HepG2 (cell line): ENCODE data around the gene CAND1. TPM values are rescaled to one million over a fixed set of nuclear protein-coding genes. Genes with fewer than 3 reads are reported as not detected.

Source experiments
- ATAC-seq: fragments of 200-7000 bp; cut with Tn5 transposase; 3 replicates; pipeline ENCODE4 v1.9.1; 2020; ENCODE audit warnings: mild to moderate bottlenecking, moderate library complexity
- Bru-seq: library from RNA; stranded (reverse); fragments of 400-500 nt; gene quantifications from one replicate; lab custom pipeline; 2021; lab: Mats Ljungman, UMichigan
- BruChase-seq, 2 experiments: library from RNA; stranded (reverse); fragments of 400-500 nt; gene quantifications; one replicate each; lab custom pipeline; 2021; lab: Mats Ljungman, UMichigan
- BruUV-seq: library from RNA; stranded (reverse); fragments of 400-500 nt; replicated peaks from 2 replicates; lab custom pipeline; 2021; lab: Mats Ljungman, UMichigan
- CTCF ChIA-PET: fragments of 300-600 bp; formaldehyde crosslinking; extraction: SDS; loops from one replicate; lab custom pipeline; 2021; ENCODE audit warnings: low total read pairs, inconsistent platforms, low intra/inter-chr PET ratio; lab: Yijun Ruan, JAX
- POLR2A ChIA-PET: fragments of 350-600 bp; sonication (Branson Sonifier 250); formaldehyde crosslinking; loops from one replicate; lab custom pipeline; 2020; ENCODE audit warnings: antibody characterized with exemption, inconsistent platforms; lab: Yijun Ruan, JAX
- DNase-seq: peaks from one replicate; pipeline ENCODE4 v3.0.0-alpha.2; 2015; ENCODE audit warnings: low spot score
- FAIRE-seq: peaks from 3 replicates; lab custom pipeline; 2011; peaks lifted over from hg19 to GRCh38; lab: Jason Lieb, UNC
- H2AFZ ChIP-seq: one replicate; pipeline ENCODE4 v1.6.1; 2011; ENCODE audit warnings: low read length, inconsistent platforms
- H3K27ac ChIP-seq: fragments of 300-600 bp; 3 replicates; pipeline ENCODE4 v1.8.0; 2011; ENCODE audit warnings: mixed run types, mild to moderate bottlenecking, mixed read lengths, low read length, inconsistent platforms; ENCODE audit not compliant: insufficient read depth; ENCODE audit errors: extremely low read length
- H3K27me3 ChIP-seq, 2 experiments: fragments of 200-600 bp in 1 of 2; 2 replicates in 1 of 2; 3 replicates in 1 of 2; pipeline versions ENCODE4 v1.6.0 to v1.8.0; 2011; ENCODE audit warnings: low read length in 2 of 2, mild to moderate bottlenecking in 2 of 2, moderate library complexity in 2 of 2, inconsistent platforms in 1 of 2; ENCODE audit not compliant: insufficient read depth in 2 of 2, control insufficient read depth in 1 of 2
- H3K36me3 ChIP-seq, 2 experiments: fragments of 200-600 bp in 1 of 2; replicated peaks in 1 of 2; 2 replicates in 1 of 2; 3 replicates in 1 of 2; pipeline versions ENCODE4 v1.5.1 to v1.8.0; 2011; ENCODE audit warnings: low read length in 2 of 2, inconsistent platforms in 1 of 2; ENCODE audit not compliant: insufficient read depth in 2 of 2, control insufficient read depth in 1 of 2
- H3K4me1 ChIP-seq: 2 replicates; pipeline ENCODE4 v1.5.1; 2012; ENCODE audit warnings: low read length, inconsistent platforms; ENCODE audit not compliant: insufficient read depth
- H3K4me2 ChIP-seq: 2 replicates; pipeline ENCODE4 v1.6.0; 2011; ENCODE audit warnings: low read depth, low read length, inconsistent platforms
- H3K4me3 ChIP-seq, 3 experiments: fragments of 200-600 bp in 1 of 3; sonication (generic), shearing (Covaris generic) in 1 of 3; replicated peaks in 1 of 3; 2 replicates each; pipeline ENCODE4 v1.5.1; 2011 to 2016; ENCODE audit warnings: low read length in 3 of 3, inconsistent platforms in 2 of 3, low read depth in 2 of 3, mild to moderate bottlenecking in 2 of 3, control low read depth in 1 of 3, mixed read lengths in 1 of 3; ENCODE audit not compliant: insufficient read depth in 1 of 3
- H3K79me2 ChIP-seq: one replicate; pipeline ENCODE4 v1.6.1; 2011; ENCODE audit warnings: low read length, inconsistent platforms; ENCODE audit not compliant: insufficient read depth
- H3K9ac ChIP-seq: 2 replicates; pipeline ENCODE4 v1.6.0; 2011; ENCODE audit warnings: mild to moderate bottlenecking, low read depth, low read length, inconsistent platforms; ENCODE audit not compliant: insufficient read depth
- H3K9me3 ChIP-seq: 2 replicates; pipeline ENCODE4 v1.5.1; 2012; ENCODE audit warnings: mild to moderate bottlenecking, low read length
- H4K20me1 ChIP-seq: 2 replicates; pipeline ENCODE4 v1.6.0; 2011; ENCODE audit warnings: inconsistent platforms, mild to moderate bottlenecking, low read length, moderate library complexity; ENCODE audit not compliant: insufficient read depth
- FOSL2 ChIP-seq: sonication (generic); formaldehyde crosslinking; IDR thresholded peaks from 2 replicates; pipeline ENCODE4 v1.4.0; 2020; ENCODE audit warnings: missing genetic modification reagents
- HMG20B ChIP-seq: conservative IDR thresholded peaks from 2 replicates; pipeline ENCODE4 v1.6.1; 2016; ENCODE audit warnings: missing genetic modification reagents, missing compliant biosample characterization
- HOXD1 ChIP-seq: sonication (generic); formaldehyde crosslinking; IDR thresholded peaks from 2 replicates; pipeline ENCODE4 v1.5.0; 2020; ENCODE audit warnings: missing genetic modification reagents
- MAF1 ChIP-seq: sonication (generic); formaldehyde crosslinking; IDR thresholded peaks from 2 replicates; pipeline ENCODE4 v1.5.0; 2020; ENCODE audit warnings: missing genetic modification reagents, borderline replicate concordance
- MIER2 ChIP-seq: IDR thresholded peaks from 2 replicates; pipeline ENCODE4 v1.6.1; 2016; ENCODE audit warnings: missing biosample characterization, missing genetic modification reagents
- NCOR1 ChIP-seq: fragments of 200-600 bp; sonication (generic); IDR thresholded peaks from 2 replicates; pipeline ENCODE4 v1.7.0; 2017; ENCODE audit warnings: antibody characterized with exemption, low read length, borderline replicate concordance
- SMAD1 ChIP-seq: sonication (generic); formaldehyde crosslinking; IDR thresholded peaks from 2 replicates; pipeline ENCODE4 v1.4.0; 2020; ENCODE audit warnings: missing genetic modification reagents, low read depth, mild to moderate bottlenecking, borderline replicate concordance
- ZNF296 ChIP-seq: sonication (generic); formaldehyde crosslinking; conservative IDR thresholded peaks from 2 replicates; pipeline ENCODE4 v1.5.0; 2020; ENCODE audit warnings: mild to moderate bottlenecking, missing genetic modification reagents
- ZNF530 ChIP-seq: sonication (generic); formaldehyde crosslinking; IDR thresholded peaks from 2 replicates; pipeline ENCODE4 v1.5.0; 2020; ENCODE audit warnings: low read depth, mild to moderate bottlenecking, missing genetic modification reagents
- ZNF558 ChIP-seq: sonication (generic); formaldehyde crosslinking; IDR thresholded peaks from 2 replicates; pipeline ENCODE4 v1.9.0; 2022; ENCODE audit warnings: mild to moderate bottlenecking, missing genetic modification reagents, borderline replicate concordance
- ZNF619 ChIP-seq: sonication (generic); formaldehyde crosslinking; IDR thresholded peaks from 2 replicates; pipeline ENCODE4 v1.4.0; 2020; ENCODE audit warnings: mild to moderate bottlenecking, missing genetic modification reagents
- ZNF737 ChIP-seq: sonication (generic); formaldehyde crosslinking; IDR thresholded peaks from 2 replicates; pipeline ENCODE4 v1.5.0; 2020; ENCODE audit warnings: missing genetic modification reagents, mild to moderate bottlenecking, borderline replicate concordance
- ZNF761 ChIP-seq: sonication (generic); formaldehyde crosslinking; conservative IDR thresholded peaks from 2 replicates; pipeline ENCODE4 v1.4.0; 2020; ENCODE audit warnings: mild to moderate bottlenecking, missing genetic modification reagents
- WGBS: methylation state at CpG from one replicate; pipeline ENCODE4 v1.1.6; 2017; ENCODE audit warnings: low lambda C conversion rate; 5-methylcytosine and 5-hydroxymethylcytosine counted together
- in situ Hi-C: cut with HindIII; loops from 2 replicates; pipeline ENCODE4 v1.10.0; 2017; ENCODE audit warnings: low pct_unique_long_range_greater_than_20kb; ENCODE audit not compliant: extremely low pct_ligation_motif_present
- intact Hi-C: fragments of 100-400 bp; cut with micrococcal nuclease; formaldehyde crosslinking; loops from one replicate; pipeline ENCODE4 v1.10.0; 2022; ENCODE audit not compliant: unreplicated experiment
- long read RNA-seq, 2 experiments: library from RNA in 1 of 2; library from polyadenylated mRNA in 1 of 2; stranded (forward) in 1 of 2; unstranded in 1 of 2; transcript quantifications; one replicate each; pipeline ENCODE4 v2.0.0, GENCODE V29; 2019 to 2022
- polyA minus RNA-seq, 3 experiments: library from RNA; depleted of rRNA, polyadenylated mRNA; stranded (reverse); fragments of >200 nt; gene quantifications; 2 replicates each; pipeline ENCODE4 v1.2.3, GENCODE V29; 2011; ENCODE audit warnings: low replicate concordance in 1 of 3
- polyA plus RNA-seq, 8 experiments: library from polyadenylated mRNA; depleted of rRNA in 3 of 8; stranded (reverse) in 7 of 8; unstranded in 1 of 8; fragments of >200 nt; fragmentation: Illumina TruSeq in 4 of 8; extraction: Trizol in 4 of 8; gene quantifications; 2 replicates each; pipeline versions ENCODE4 v1.2.1 to v1.2.3, GENCODE V29; 2011 to 2016; ENCODE audit warnings: low read depth in 4 of 8, missing spikeins in 1 of 8, mixed read lengths in 1 of 8; ENCODE audit not compliant: insufficient read depth in 1 of 8
- total RNA-seq, 5 experiments: library from RNA; depleted of rRNA; stranded (reverse); fragments of >200 nt; fragmentation: Illumina TruSeq; extraction: Trizol; gene quantifications; 2 replicates each; pipeline ENCODE4 v1.2.3, GENCODE V29; 2016; ENCODE audit warnings: low read depth in 1 of 5
- TF ChIP-seq, protein P1 (sequence below): sonication (generic); formaldehyde crosslinking; IDR thresholded peaks from 2 replicates; pipeline ENCODE4 v1.4.0; 2020; ENCODE audit warnings: missing genetic modification reagents, borderline replicate concordance
- TF ChIP-seq, protein P2 (sequence below): IDR thresholded peaks from 2 replicates; pipeline ENCODE4 v1.6.1; 2016; ENCODE audit warnings: missing biosample characterization, missing genetic modification reagents, low read depth

Gene CAND1
- total RNA-seq (2016; rRNA removed; fragmentation: Illumina TruSeq; extraction: Trizol) (138 and 241 TPM in 2 replicates), polyA plus RNA-seq (2011; rRNA removed) (39.2 and 56.2 TPM in 2 replicates), polyA minus RNA-seq (2011; rRNA and poly(A)+ RNA removed; ENCODE audit: low replicate concordance) (52.6 and 81.8 TPM in 2 replicates), Bru-seq, nascent RNA (percentile 93 among the genes with signal in this experiment), BruChase-seq, experiment 1, labeled RNA remaining after a 6-hour chase (percentile 91 among the genes with signal in this experiment), BruChase-seq, experiment 2, labeled RNA remaining after a 2-hour chase (percentile 91 among the genes with signal in this experiment)
- total RNA-seq (2016; cell fraction: cytosol; rRNA removed; fragmentation: Illumina TruSeq; extraction: Trizol; ENCODE audit: low read depth) = 6.2 and 6.5 TPM in 2 replicates
- total RNA-seq (2016; cell fraction: insoluble cytoplasmic fraction; rRNA removed; fragmentation: Illumina TruSeq; extraction: Trizol) = 141 and 235 TPM in 2 replicates
- 43.2 and 45.5 TPM in 2 replicates for total RNA-seq (2016; cell fraction: membrane; rRNA removed; fragmentation: Illumina TruSeq; extraction: Trizol)
- 120 and 125 TPM in 2 replicates for total RNA-seq (2016; cell fraction: nucleus; rRNA removed; fragmentation: Illumina TruSeq; extraction: Trizol)
- polyA plus RNA-seq (2011; cell fraction: cytosol; rRNA removed) = 13.0 and 22.8 TPM in 2 replicates
- 25.8 and 28.3 TPM in 2 replicates for polyA plus RNA-seq (2011; cell fraction: nucleus; rRNA removed)
- polyA plus RNA-seq (2012) = 44.9 and 55.6 TPM in 2 replicates
- polyA plus RNA-seq (2016; cell fraction: cytosol; fragmentation: Illumina TruSeq; extraction: Trizol; ENCODE audit: low read depth) = 2.3 and 3.2 TPM in 2 replicates
- 90.7 and 101 TPM in 2 replicates for polyA plus RNA-seq (2016; cell fraction: insoluble cytoplasmic fraction; fragmentation: Illumina TruSeq; extraction: Trizol; ENCODE audit: low read depth)
- 8.6 and 11.2 TPM in 2 replicates for polyA plus RNA-seq (2016; cell fraction: membrane; fragmentation: Illumina TruSeq; extraction: Trizol; ENCODE audit: low read depth)
- 71.6 and 74.8 TPM in 2 replicates for polyA plus RNA-seq (2016; cell fraction: nucleus; fragmentation: Illumina TruSeq; extraction: Trizol; ENCODE audit: insufficient read depth, low read depth)
- 51.5 and 58.3 TPM in 2 replicates for polyA minus RNA-seq (2011; cell fraction: cytosol; rRNA and poly(A)+ RNA removed)
- 143 and 156 TPM in 2 replicates for polyA minus RNA-seq (2011; cell fraction: nucleus; rRNA and poly(A)+ RNA removed)
- long read RNA-seq, experiment 1, full-length matches to known transcripts = 4 of 18 reads
- long read RNA-seq, experiment 1, partial matches to known transcripts = 9 of 18 reads
- long read RNA-seq, experiment 1, other reads (novel, unspliced or antisense) = 5 of 18 reads
- long read RNA-seq, experiment 2, full-length matches to known transcripts = 17 of 85 reads
- long read RNA-seq, experiment 2, partial matches to known transcripts = 34 of 85 reads
- long read RNA-seq, experiment 2, other reads (novel, unspliced or antisense) = 34 of 85 reads

GRCh38 chr12:67268896-67269632, at the start of gene CAND1:
TSS of gene CAND1 (plus strand) at chr12:67269358. CDS start at chr12:67269718, 360 bp downstream.
- H2AFZ ChIP-seq = peak within 1 kb of the TSS; percentile 75
- peak within 1 kb of the TSS; percentile 96 for H3K27ac ChIP-seq
- BruUV-seq = no TSS peak
- 1% methylated on average over 27 of the region's 61 CpGs for WGBS
- H3K27me3 ChIP-seq = no peaks in the 10 kb centered on the region; a peak in 2 of 5 replicates
- in situ Hi-C loops (no loop called here), intact Hi-C loops (no loop called here)
- H3K4me2 ChIP-seq = peak within 1 kb of the TSS; percentile 79
- peaks cover 36% of the 10 kb centered on the region for H3K4me1 ChIP-seq
- ChIA-PET CTCF (no interaction called here), POLR2A (interaction anchor here (0.6 to 2.2 kb wide), 22 partner anchors 9 to 1539 kb away, joined by 3 to 11 read pairs (median 5); partner anchors contain the start of genes DYRK2, MDM1, RAP1B and TMBIM4)
- peaks cover 46% of the 10 kb centered on the region for H3K79me2 ChIP-seq
- DNase-seq (peak; percentile 98), ATAC-seq (peak; percentile 83), FAIRE-seq (no peak)
- no peaks in the 10 kb centered on the region; a peak in 1 of 5 replicates for H3K36me3 ChIP-seq
- peak within 1 kb of the TSS; percentile 89 to 96 (median 95) for H3K4me3 ChIP-seq
- peaks cover 36% of the 10 kb centered on the region for H4K20me1 ChIP-seq
- H3K9ac ChIP-seq = peak within 1 kb of the TSS; percentile 97
- 0 out of 2 replicates have a peak, but pooled peaks cover 6% of the 10 kb centered on the region for H3K9me3 ChIP-seq
- TF ChIP-seq HOXD1 (CRISPR knock-in tag) = peak; percentile 64; the same call in 1 of the 2 replicates
- no peak for TF ChIP-seq ZNF530 (CRISPR knock-in tag)
- TF ChIP-seq ZNF619 = 0 out of 2 replicates have a peak, but pooled peaks have one; percentile 50
- no peak for TF ChIP-seq ZNF558 (CRISPR knock-in tag)
- TF ChIP-seq ZNF296 (CRISPR knock-in tag) = no peak
- TF ChIP-seq FOSL2 (CRISPR knock-in tag) = peak; percentile 19
- TF ChIP-seq SMAD1 (CRISPR knock-in tag) = no peak
- TF ChIP-seq ZNF737 (CRISPR knock-in tag) = no peak
- TF ChIP-seq, protein P1, sequence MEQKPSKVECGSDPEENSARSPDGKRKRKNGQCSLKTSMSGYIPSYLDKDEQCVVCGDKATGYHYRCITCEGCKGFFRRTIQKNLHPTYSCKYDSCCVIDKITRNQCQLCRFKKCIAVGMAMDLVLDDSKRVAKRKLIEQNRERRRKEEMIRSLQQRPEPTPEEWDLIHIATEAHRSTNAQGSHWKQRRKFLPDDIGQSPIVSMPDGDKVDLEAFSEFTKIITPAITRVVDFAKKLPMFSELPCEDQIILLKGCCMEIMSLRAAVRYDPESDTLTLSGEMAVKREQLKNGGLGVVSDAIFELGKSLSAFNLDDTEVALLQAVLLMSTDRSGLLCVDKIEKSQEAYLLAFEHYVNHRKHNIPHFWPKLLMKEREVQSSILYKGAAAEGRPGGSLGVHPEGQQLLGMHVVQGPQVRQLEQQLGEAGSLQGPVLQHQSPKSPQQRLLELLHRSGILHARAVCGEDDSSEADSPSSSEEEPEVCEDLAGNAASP (CRISPR knock-in tag) = peak; percentile 8; the same call in 1 of the 2 replicates
- TF ChIP-seq HMG20B (CRISPR knock-in tag) = no peak
- TF ChIP-seq, protein P2, sequence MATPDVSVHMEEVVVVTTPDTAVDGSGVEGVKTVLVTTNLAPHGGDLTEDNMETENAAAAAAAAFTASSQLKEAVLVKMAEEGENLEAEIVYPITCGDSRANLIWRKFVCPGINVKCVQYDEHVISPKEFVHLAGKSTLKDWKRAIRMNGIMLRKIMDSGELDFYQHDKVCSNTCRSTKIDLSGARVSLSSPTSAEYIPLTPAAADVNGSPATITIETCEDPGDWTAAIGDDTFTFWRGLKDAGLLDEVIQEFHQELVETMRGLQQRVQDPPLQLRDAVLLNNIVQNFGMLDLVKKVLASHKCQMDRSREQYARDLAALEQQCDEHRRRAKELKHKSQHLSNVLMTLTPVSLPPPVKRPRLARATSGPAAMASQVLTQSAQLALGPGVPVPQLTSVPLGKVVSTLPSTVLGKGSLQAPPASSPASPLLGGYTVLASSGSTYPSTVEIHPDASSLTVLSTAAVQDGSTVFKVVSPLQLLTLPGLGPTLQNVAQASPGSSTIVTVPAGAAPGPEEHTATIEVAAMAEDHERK (CRISPR knock-in tag) = peak; percentile 89
- TF ChIP-seq MIER2 (CRISPR knock-in tag) = no peak
- 0 out of 2 replicates have a peak, but pooled peaks have one; percentile 80 for TF ChIP-seq ZNF761
- peak; percentile 62 for TF ChIP-seq MAF1 (CRISPR knock-in tag)
- peak; percentile 63; the same call in 1 of the 2 replicates for TF ChIP-seq NCOR1
